NCI-H146 treated with DMSO at 0.1 percent for 48 hours (cell line): ENCODE data around the gene XIRP2.

Source experiments
- DNase-seq: peaks from one replicate; lab custom pipeline; 2025; ENCODE audit not compliant: unreplicated experiment; lab: John Stamatoyannopoulos, UW

Gene XIRP2

GRCh38 chr2:166888180-166888579, at the start of gene XIRP2:
TSS of gene XIRP2 (plus strand) at chr2:166888480. CDS start at chr2:166903483, 15,003 bp downstream.
- DNase-seq = no peak

- no peak for DNase-seq
Observed at GRCh38 chr2:166841152-166841551, 47.1 kb upstream of the XIRP2 start.

- DNase-seq = no peak
Observed at GRCh38 chr2:166841679-166842078, 46.6 kb upstream of the XIRP2 start.

- no peak for DNase-seq
Observed at GRCh38 chr2:166844111-166844510, 44.2 kb upstream of the XIRP2 start.

- no peak for DNase-seq
Observed at GRCh38 chr2:166862468-166863132, 25.7 kb upstream of the XIRP2 start.

GRCh38 chr2:166867874-166868514, 20.3 kb upstream of the XIRP2 start:
- DNase-seq = no peak

GRCh38 chr2:166870346-166870745, 17.9 kb upstream of the XIRP2 start:
- DNase-seq = no peak

- no peak for DNase-seq
Observed at GRCh38 chr2:166881177-166881576, 7.1 kb upstream of the XIRP2 start.

GRCh38 chr2:166882851-166883250, 5.4 kb upstream of the XIRP2 start:
- no peak for DNase-seq

- DNase-seq = no peak
Observed at GRCh38 chr2:166891727-166892126, 3.4 kb downstream of the XIRP2 start.

GRCh38 chr2:166892397-166892796, 4.1 kb downstream of the XIRP2 start:
- DNase-seq = no peak

GRCh38 chr2:166895243-166895642, 7.0 kb downstream of the XIRP2 start:
- DNase-seq = no peak

- no peak for DNase-seq
Observed at GRCh38 chr2:166897666-166898065, 9.4 kb downstream of the XIRP2 start.

- no peak for DNase-seq
Observed at GRCh38 chr2:166899676-166900075, 11.4 kb downstream of the XIRP2 start.

GRCh38 chr2:166900700-166901099, 12.4 kb downstream of the XIRP2 start:
- DNase-seq = no peak

- no peak for DNase-seq
Observed at GRCh38 chr2:166901336-166901735, 13.1 kb downstream of the XIRP2 start.

- no peak for DNase-seq
Observed at GRCh38 chr2:166916987-166917386, 28.7 kb downstream of the XIRP2 start.

GRCh38 chr2:166917415-166917814, 29.1 kb downstream of the XIRP2 start:
- no peak for DNase-seq

- no peak for DNase-seq
Observed at GRCh38 chr2:166921261-166921896, 33.1 kb downstream of the XIRP2 start.

- no peak for DNase-seq
Observed at GRCh38 chr2:166924967-166925366, 36.7 kb downstream of the XIRP2 start.

GRCh38 chr2:166926657-166927056, 38.4 kb downstream of the XIRP2 start:
- DNase-seq = no peak

GRCh38 chr2:166932032-166932431, 43.8 kb downstream of the XIRP2 start:
- DNase-seq = no peak
